CD4-positive, alpha-beta T cell treated with Interleukin-6 at 100 ng/mL for 8 hours (primary cell): Measurements from ENCODE around the gene UBL7.
"Not testable (repeated sequence)": the region's sequence is repeated elsewhere in the genome, so short reads cannot be mapped to it uniquely, and the experiment has no call there.

Source experiments
- DNase-seq: peaks from one replicate; pipeline ENCODE4 v3.0.0-alpha.2; 2020; ENCODE audit warnings: mixed read lengths, low spot score

The UBL7 gene

GRCh38 chr15:74463634-74464033 lies 2.7 kb upstream of the UBL7 start:
- no peak for DNase-seq

GRCh38 chr15:74461847-74462511 lies 1.0 kb upstream of the UBL7 start:
- DNase-seq, result no peak

- no peak for DNase-seq
These were observed 662 bp downstream of the UBL7 start for GRCh38 chr15:74460298-74460697.

- not testable (repeated sequence) for DNase-seq
These were observed 1.2 kb downstream of the UBL7 start for GRCh38 chr15:74459798-74460197.

GRCh38 chr15:74458473-74458872 lies 2.5 kb downstream of the UBL7 start:
- DNase-seq, result no peak

- DNase-seq, result not testable (repeated sequence)
These were observed 3.9 kb downstream of the UBL7 start for GRCh38 chr15:74457036-74457435.

- no peak for DNase-seq
These were observed 6.0 kb downstream of the UBL7 start for GRCh38 chr15:74454764-74455500.

- DNase-seq, result no peak
These were observed 6.8 kb downstream of the UBL7 start for GRCh38 chr15:74453925-74454763.

GRCh38 chr15:74451861-74452835 lies 8.8 kb downstream of the UBL7 start:
- no peak for DNase-seq

GRCh38 chr15:74451322-74451721 lies 9.6 kb downstream of the UBL7 start:
- DNase-seq, result no peak

- DNase-seq, result no peak
These were observed 11.2 kb downstream of the UBL7 start for GRCh38 chr15:74449643-74450205.

GRCh38 chr15:74449095-74449494 lies 11.9 kb downstream of the UBL7 start:
- DNase-seq, result no peak

- DNase-seq, result no peak
These were observed 14.9 kb downstream of the UBL7 start for GRCh38 chr15:74445816-74446763.

- no peak for DNase-seq
These were observed 16.6 kb downstream of the UBL7 start for GRCh38 chr15:74444106-74445062.

- no peak for DNase-seq
These were observed 17.7 kb downstream of the UBL7 start for GRCh38 chr15:74443100-74443909.

- DNase-seq, result no peak
These were observed 18.4 kb downstream of the UBL7 start for GRCh38 chr15:74442604-74443003.

- DNase-seq, result no peak
These were observed 18.9 kb downstream of the UBL7 start for GRCh38 chr15:74442063-74442462.
